Muscle layer of duodenum (tissue), 2 donors: ENCODE measurements around the gene RAD50.
"Not testable (repeated sequence)": the region's sequence is repeated elsewhere in the genome, so short reads cannot be mapped to it uniquely, and the experiment has no call there.

Source experiments
- H3K27ac ChIP-seq: one replicate; pipeline ENCODE4 v1.7.0; 2013; ENCODE audit warnings: mild to moderate bottlenecking, low read length
- H3K27me3 ChIP-seq: one replicate; pipeline ENCODE4 v1.7.0; 2013; ENCODE audit warnings: low read depth, mild to moderate bottlenecking, control low read depth, low read length
- H3K36me3 ChIP-seq, 2 donors: one replicate each; pipeline ENCODE4 v1.7.0; 2013; ENCODE audit warnings: low read length in 2 of 2, control low read depth in 1 of 2, mild to moderate bottlenecking in 1 of 2; ENCODE audit not compliant: insufficient read depth in 2 of 2, control insufficient read depth in 1 of 2
- H3K4me1 ChIP-seq, 2 donors: one replicate each; pipeline ENCODE4 v1.7.0; 2013; ENCODE audit warnings: low read length in 2 of 2, mild to moderate bottlenecking in 2 of 2, control low read depth in 1 of 2, moderate library complexity in 1 of 2; ENCODE audit not compliant: insufficient read depth in 2 of 2, control insufficient read depth in 1 of 2
- H3K4me3 ChIP-seq, 2 donors: one replicate each; pipeline ENCODE4 v1.7.0; 2013; ENCODE audit warnings: low read length in 2 of 2, low read depth in 1 of 2, mild to moderate bottlenecking in 1 of 2
- H3K9me3 ChIP-seq, 2 donors: one replicate each; pipeline ENCODE4 v1.7.0; 2013; ENCODE audit warnings: low read length in 2 of 2, control low read depth in 1 of 2, mild to moderate bottlenecking in 1 of 2; ENCODE audit not compliant: control insufficient read depth in 1 of 2
- donor health status: healthy.

The RAD50 gene

DNA sequence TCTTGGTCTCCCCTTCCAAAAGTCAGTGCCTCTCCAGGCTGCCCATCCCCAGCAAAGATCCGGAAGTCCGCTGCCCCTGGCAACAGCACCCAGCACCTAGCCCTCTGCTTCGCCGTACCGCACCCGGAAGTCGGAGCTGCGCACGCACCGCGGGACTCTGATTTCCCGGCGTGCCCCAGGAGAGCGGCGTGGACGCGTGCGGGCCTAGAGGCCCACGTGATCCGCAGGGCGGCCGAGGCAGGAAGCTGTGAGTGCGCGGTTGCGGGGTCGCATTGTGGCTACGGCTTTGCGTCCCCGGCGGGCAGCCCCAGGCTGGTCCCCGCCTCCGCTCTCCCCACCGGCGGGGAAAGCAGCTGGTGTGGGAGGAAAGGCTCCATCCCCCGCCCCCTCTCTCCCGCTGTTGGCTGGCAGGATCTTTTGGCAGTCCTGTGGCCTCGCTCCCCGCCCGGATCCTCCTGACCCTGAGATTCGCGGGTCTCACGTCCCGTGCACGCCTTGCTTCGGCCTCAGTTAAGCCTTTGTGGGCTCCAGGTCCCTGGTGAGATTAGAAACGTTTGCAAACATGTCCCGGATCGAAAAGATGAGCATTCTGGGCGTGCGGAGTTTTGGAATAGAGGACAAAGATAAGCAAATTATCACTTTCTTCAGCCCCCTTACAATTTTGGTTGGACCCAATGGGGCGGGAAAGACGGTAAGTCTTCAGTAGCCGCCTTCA, at the start of gene RAD50:
RAD50 (plus strand) TSS at position 215 of the 715 bp plus-strand sequence; CDS start at position 563, 348 bp downstream.
- peaks cover 0 to 10% of the 10 kb centered on the region in 2 donors for H3K4me1 ChIP-seq
- peak within 1 kb of the TSS; percentile 92 for H3K27ac ChIP-seq
- no peaks in the 10 kb centered on the region for H3K27me3 ChIP-seq

DNA sequence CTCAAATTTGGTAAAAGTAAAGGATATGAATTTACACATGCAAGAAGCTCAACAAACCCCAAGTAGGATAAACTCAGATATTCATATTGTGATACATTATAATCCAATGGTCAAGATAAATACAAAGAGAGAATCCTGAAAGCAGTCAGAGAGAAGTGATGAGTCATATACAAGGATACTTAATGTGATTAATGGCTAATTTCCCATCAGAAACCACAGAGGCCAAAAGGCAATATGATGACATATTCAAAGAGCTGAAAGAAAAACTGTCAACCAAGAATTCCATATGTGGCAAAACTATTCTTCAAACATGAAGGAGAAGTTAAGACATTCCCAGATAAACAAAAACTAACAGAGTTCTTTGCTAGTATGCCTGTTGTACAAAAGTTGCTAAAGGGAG, 46.7 kb upstream of the RAD50 start:
- Histone ChIP-seq H3K27me3 (no peaks in the 10 kb centered on the region), H3K9me3 (no peaks in the 10 kb centered on the region), H3K27ac (no peak overlapping the region), H3K4me3 (no peak overlapping the region), H3K4me1 (peaks cover 6 to 10% of the 10 kb centered on the region in 2 donors), H3K36me3 (no peaks in the 10 kb centered on the region)

More for the DNA sequence above, at the start of gene RAD50:
- Histone ChIP-seq H3K36me3 (peaks cover 0 to 11% of the 10 kb centered on the region in 2 donors), H3K9me3 (no peaks in the 10 kb centered on the region), H3K4me3 (peak within 1 kb of the TSS; percentile 77 to 94)

DNA sequence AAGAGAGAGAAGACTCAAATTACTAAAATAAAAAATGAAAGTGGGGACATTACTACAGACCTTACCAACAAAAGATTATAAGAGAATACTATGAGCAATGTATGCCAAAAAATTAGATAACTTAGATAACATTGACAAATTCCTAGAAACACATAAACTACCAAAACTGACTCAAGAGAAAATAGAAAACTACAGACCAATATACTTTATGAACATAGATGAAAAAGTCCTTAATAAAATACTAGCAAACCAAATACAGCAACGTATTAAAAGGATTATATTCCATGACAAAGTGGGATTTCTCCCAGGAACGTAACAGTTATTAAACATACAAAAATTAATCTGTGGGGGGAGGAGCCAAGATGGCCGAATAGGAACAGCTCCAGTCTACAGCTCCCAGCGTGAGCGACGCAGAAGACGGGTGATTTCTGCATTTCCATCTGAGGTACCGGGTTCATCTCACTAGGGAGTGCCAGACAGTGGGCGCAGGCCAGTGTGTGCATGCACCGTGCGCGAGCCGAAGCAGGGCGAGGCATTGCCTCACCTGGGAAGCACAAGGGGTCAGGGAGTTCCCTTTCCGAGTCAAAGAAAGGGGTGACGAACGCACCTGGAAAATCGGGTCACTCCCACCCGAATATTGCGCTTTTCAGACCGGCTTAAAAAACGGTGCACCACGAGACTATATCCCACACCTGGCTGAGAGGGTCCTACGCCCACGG, 43.0 kb upstream of the RAD50 start:
- H3K27ac ChIP-seq, H3K4me1 ChIP-seq, H3K27me3 ChIP-seq, H3K9me3 ChIP-seq, H3K36me3 ChIP-seq, H3K4me3 ChIP-seq: not testable (repeated sequence)

DNA sequence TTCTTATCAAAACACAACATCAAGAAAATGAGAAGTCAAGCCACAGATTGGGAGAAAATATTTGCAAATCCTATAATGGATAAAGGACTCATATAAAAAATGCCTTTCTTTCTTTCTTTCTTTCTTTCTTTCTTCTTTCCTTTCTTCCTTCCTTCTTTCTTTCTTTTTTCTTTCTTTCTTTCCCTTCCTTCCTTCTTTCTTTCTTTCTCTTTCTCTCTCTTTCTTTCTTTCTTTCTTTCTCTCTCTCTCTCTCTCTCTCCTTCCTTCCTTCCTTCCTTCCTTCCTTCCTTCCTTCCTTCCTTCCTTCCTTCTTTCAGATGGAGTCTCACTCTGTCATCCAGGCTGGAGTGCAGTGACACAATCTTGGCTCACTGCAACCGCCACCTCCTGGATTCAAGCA, 34.7 kb upstream of the RAD50 start:
- H3K9me3 ChIP-seq, H3K27me3 ChIP-seq, H3K4me1 ChIP-seq, H3K27ac ChIP-seq, H3K36me3 ChIP-seq, H3K4me3 ChIP-seq: not testable (repeated sequence)

DNA sequence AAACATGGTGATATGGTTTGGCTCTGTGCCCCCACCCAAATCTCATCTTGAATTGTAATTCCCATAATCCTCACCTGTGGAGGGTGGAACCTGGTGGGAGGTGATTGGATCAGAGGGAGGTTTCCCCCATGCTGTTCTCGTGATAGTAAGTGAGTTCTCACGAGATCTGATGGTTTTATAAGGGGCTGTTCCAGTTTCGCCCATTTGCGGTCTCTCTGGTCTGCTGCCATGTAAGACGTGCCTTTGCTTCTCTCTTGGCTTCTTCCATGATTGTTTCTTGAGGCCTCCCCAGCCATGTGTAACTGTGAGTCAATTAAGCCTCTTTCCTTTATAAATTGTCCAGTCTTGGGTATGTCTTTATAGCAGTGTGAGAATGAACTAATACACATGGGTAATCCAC, 31.9 kb upstream of the RAD50 start:
- not testable (repeated sequence) for H3K4me1 ChIP-seq, H3K27me3 ChIP-seq, H3K36me3 ChIP-seq, H3K4me3 ChIP-seq, H3K9me3 ChIP-seq, H3K27ac ChIP-seq

DNA sequence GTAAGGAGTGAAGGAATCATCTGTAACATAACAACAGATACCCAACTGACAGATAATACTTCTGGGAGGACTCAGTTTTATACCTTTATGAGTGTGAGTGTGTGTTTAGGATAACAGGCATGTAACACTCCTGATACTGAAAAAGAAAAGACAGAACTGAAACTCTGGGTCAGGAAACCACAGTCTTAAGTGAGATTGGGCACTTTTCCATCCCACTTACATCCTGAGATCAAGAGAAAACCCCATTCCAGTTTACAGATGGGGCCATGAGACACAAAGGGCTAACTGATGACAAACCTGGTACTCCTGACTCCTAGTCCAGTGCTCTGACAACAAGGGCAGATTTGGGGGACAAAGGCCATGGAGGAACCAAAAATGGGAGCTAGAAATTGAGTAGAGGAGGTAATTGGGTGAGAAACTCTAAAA, 31.5 kb upstream of the RAD50 start:
- H3K36me3 ChIP-seq: no peaks in the 10 kb centered on the region
- H3K4me3 ChIP-seq: no peak overlapping the region
- no peaks in the 10 kb centered on the region for H3K4me1 ChIP-seq
- H3K27me3 ChIP-seq: no peaks in the 10 kb centered on the region
- H3K9me3 ChIP-seq: peaks cover 0 to 4% of the 10 kb centered on the region in 2 donors
- H3K27ac ChIP-seq: no peak overlapping the region

DNA sequence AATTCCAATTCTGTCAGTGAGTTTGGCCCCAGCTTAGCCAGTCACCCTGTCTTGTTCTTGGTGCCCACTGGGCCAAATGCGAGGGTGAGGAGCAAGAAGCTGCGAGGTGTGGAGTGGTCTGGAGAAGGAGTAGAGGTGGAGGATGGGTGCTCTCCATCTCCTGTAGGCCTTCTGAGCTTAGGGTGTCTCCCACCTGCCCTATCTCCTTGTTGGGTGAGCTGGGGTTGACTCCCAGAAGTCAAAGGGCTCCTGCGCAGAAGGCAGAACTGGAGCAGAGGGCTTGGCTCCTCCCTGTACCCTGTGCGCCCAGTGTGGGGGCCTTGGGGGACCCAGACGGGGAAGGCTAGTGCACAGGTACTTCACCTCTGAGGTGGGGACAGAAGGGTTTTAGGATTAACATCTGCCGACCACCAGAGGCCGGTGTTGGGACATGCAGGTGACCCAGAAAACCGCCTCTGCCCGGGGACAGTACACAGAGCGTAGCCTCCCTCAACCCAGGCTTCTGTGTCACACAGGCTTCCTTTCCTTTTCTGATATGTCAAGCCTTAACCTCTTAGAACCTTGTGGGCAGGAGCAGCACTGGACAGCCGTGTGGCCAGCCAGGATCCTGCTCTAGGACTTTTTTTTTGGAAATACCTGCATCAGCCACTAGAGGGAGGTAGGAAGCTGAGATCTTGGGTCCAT, 30.3 kb upstream of the RAD50 start:
- no peaks in the 10 kb centered on the region for H3K27me3 ChIP-seq
- no peaks in the 10 kb centered on the region for H3K4me1 ChIP-seq
- H3K36me3 ChIP-seq: no peaks in the 10 kb centered on the region
- peaks cover 0 to under 1% of the 10 kb centered on the region in 2 donors for H3K9me3 ChIP-seq
- no peak overlapping the region for H3K27ac ChIP-seq
- H3K4me3 ChIP-seq: no peak overlapping the region

DNA sequence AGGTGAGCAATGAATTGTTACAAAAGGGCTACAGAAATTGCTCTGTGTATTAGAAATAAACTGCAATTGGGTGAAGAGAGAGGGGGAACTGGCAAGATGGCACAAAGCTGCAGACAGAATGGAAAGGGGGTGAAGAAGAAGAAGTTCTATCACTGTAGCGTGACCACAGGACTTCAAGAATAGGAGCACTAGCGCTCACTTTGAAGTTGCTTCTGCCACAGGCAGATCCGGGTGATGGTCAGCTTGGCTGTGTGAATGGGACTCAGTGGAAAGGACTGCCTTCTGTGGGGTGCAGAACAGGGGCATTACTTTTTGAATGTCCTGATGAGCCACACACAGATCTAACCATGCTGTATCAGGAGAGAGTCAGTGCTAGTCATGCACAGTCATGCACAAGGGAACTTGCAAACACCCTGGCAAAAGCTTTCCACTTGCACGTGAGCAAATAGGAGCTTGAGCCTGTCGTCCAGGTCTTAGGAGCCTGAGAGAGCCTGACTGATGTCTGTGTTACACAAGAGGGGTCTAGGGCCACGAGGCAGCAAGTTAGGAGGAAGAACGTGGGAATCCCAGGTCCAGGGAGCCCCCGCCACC, 29.7 kb upstream of the RAD50 start:
- no peaks in the 10 kb centered on the region for H3K36me3 ChIP-seq
- H3K4me3 ChIP-seq: no peak overlapping the region
- H3K27ac ChIP-seq: no peak overlapping the region
- no peaks in the 10 kb centered on the region for H3K27me3 ChIP-seq
- no peaks in the 10 kb centered on the region for H3K9me3 ChIP-seq
- no peaks in the 10 kb centered on the region for H3K4me1 ChIP-seq

DNA sequence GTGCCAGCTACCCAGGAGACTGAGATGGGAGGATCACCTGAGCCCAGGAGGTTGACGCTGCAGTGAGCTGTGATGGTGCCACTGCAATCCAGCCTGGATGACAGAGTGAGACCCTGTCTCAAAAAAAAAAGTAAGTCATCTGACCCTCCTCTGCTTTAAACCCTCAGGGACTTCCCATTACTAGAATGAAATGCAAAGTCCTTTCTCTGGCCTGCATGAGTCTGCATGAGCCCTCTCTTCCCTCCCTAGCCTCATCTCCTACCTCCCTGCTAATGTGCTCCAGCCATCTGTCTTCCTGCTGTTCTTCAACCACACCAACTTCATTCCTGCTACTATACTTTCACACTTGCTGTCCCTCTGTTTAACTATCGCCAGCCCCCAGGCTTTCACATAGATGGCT, 28.8 kb upstream of the RAD50 start:
- Histone ChIP-seq H3K4me3 (no peak overlapping the region), H3K27ac (no peak overlapping the region), H3K27me3 (no peaks in the 10 kb centered on the region), H3K9me3 (no peaks in the 10 kb centered on the region), H3K4me1 (no peaks in the 10 kb centered on the region), H3K36me3 (no peaks in the 10 kb centered on the region)

DNA sequence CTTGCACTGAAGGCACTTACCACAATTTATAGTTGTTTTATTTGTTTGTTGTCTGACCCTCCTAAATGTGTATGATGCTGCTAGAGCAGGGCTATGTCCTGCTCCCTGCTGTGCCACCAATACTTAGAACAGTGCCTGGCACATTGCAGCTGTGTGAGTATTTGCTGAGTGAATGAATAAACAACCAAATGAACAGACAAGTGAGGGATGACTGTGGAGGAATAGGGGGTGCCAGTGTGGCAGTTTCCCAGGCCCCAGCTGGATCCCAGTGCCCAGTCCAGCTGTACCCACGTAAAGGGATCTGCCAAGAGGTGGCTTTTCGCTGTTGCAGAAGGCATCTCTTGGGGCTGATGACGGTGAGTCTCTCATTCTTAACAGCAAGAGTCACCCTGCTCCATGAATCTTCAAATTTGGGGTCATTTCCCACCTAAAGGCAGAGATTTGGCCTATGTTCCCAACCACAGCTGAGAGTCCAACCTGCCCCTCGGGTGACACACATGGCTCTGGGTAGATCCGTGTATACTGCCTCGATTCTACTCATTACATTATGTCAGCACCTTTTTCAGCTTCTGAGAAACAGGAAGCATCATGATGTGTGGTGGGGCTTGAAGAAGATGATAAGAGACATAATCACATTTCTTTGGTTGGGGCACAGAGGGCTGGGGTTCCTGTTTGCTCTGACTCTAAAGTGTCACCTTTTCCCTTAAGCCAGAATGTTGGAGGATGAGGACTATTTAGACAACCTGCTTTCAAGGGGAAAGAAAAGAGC, 27.7 kb upstream of the RAD50 start:
- no peaks in the 10 kb centered on the region for H3K4me1 ChIP-seq
- H3K36me3 ChIP-seq: no peaks in the 10 kb centered on the region
- H3K27me3 ChIP-seq: no peaks in the 10 kb centered on the region
- no peak overlapping the region for H3K4me3 ChIP-seq
- H3K27ac ChIP-seq: no peak overlapping the region
- no peaks in the 10 kb centered on the region for H3K9me3 ChIP-seq

DNA sequence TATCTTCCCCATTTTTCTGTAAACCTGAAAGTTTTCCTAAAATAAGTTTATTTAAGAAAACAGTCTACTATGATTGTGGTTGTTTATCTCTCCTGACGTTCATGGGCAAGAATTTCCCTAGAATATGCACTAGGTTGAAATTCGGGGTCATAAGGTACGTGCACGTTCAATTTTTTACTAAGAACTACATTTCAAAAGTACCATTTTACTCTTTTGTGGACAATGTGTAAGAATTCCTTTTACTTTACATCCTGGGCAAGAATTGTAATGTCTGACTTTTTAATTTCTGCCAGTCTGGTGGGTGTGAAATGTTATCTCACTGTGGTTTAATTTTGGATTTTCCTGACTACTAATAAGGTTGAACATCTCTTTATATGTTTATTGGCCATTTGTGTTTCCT, 25.8 kb upstream of the RAD50 start:
- Histone ChIP-seq H3K27ac (no peak overlapping the region), H3K9me3 (no peaks in the 10 kb centered on the region), H3K4me1 (no peaks in the 10 kb centered on the region), H3K36me3 (no peaks in the 10 kb centered on the region), H3K4me3 (no peak overlapping the region), H3K27me3 (no peaks in the 10 kb centered on the region)
